ENCODE data around the gene AK8.

AK8 gene

DNA sequence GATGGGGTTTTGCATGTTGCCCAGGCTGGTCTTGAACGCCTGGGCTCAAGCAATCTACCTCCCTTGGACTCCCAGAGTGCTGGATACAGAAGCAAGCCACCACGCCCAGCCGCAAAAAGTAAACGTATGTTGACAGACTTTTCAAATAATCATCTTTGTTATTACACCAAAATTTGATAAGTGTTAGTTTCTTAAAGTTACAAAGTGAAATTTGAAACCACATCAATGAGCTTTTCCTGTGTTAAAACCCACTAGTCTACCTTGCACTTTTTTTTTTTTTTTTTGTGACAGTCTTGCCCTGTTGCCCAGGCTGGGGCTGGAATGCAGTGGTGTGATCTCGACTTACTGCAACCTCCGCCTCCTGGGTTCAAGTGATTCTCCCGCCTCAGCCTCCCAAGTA is 30.6 kb upstream of the AK8 start:
- Histone ChIP-seq H3K79me1 (ENCODE audit: low read length) (no peaks in the 10 kb centered on the region), H2AFZ (ENCODE audit: insufficient read depth, low read length, poor library complexity) (no peak overlapping the region), H3K18ac (ENCODE audit: low read length) (no peak overlapping the region), H3K23ac (ENCODE audit: low read length) (no peak overlapping the region), H2AK5ac (ENCODE audit: low read length) (no peak overlapping the region), H2BK12ac (ENCODE audit: low read length) (no peak overlapping the region), H3K4me3 (ENCODE audit: low read depth, low read length) (no peak overlapping the region), H3K4ac (ENCODE audit: low read depth, low read length) (no peak overlapping the region), H3K14ac (ENCODE audit: low read length) (no peak overlapping the region), H3K9me3 (ENCODE audit: insufficient read depth, low read depth, low read length) (no peaks in the 10 kb centered on the region), H3K36me3 (ENCODE audit: control insufficient read depth in 1 of 2, insufficient read depth in 2 of 2, low read length in 2 of 2) (peaks cover 21 to 42% of the 10 kb centered on the region in 2 experiments), H3K27ac (ENCODE audit: low read depth, low read length) (no peak overlapping the region), H4K8ac (ENCODE audit: low read depth, low read length) (no peak overlapping the region), H3K4me1 (ENCODE audit: control insufficient read depth in 1 of 2, insufficient read depth in 2 of 2, low read length in 2 of 2) (no peaks in the 10 kb centered on the region), H4K91ac (ENCODE audit: low read depth, low read length) (no peak overlapping the region), H2BK5ac (ENCODE audit: low read depth, low read length, poor library complexity) (no peak overlapping the region), H3K9ac (ENCODE audit: low read length) (no peak overlapping the region), H2BK120ac (ENCODE audit: insufficient read depth, low read length, poor library complexity) (no peak overlapping the region), H3K79me2 (ENCODE audit: control insufficient read depth, insufficient read depth, low read length, poor library complexity) (no peaks in the 10 kb centered on the region), H4K12ac (ENCODE audit: low read depth, low read length) (no peak overlapping the region), H3K4me2 (ENCODE audit: low read length) (no peak overlapping the region), H3K27me3 (ENCODE audit: insufficient read depth, low read length) (no peaks in the 10 kb centered on the region)
- WGBS (ENCODE audit: extremely low coverage, insufficient coverage, insufficient read length) = no CpG with 5 or more reads among the region's 7 CpGs
- DNase-seq = no peak

GRCh38 chr9:132905726-132906125 is 27.6 kb upstream of the AK8 start:
- Histone ChIP-seq H3K27ac (ENCODE audit: low read depth, low read length) (no peak overlapping the region), H3K36me3 (ENCODE audit: control insufficient read depth in 1 of 2, insufficient read depth in 2 of 2, low read length in 2 of 2) (peaks cover 29 to 48% of the 10 kb centered on the region in 2 experiments), H2AFZ (ENCODE audit: insufficient read depth, low read length, poor library complexity) (no peak overlapping the region), H3K79me1 (ENCODE audit: low read length) (no peaks in the 10 kb centered on the region), H3K9ac (ENCODE audit: low read length) (no peak overlapping the region), H3K18ac (ENCODE audit: low read length) (no peak overlapping the region), H2BK5ac (ENCODE audit: low read depth, low read length, poor library complexity) (no peak overlapping the region), H3K4me3 (ENCODE audit: low read depth, low read length) (no peak overlapping the region), H3K4me2 (ENCODE audit: low read length) (no peak overlapping the region), H3K4ac (ENCODE audit: low read depth, low read length) (no peak overlapping the region), H2BK12ac (ENCODE audit: low read length) (no peak overlapping the region), H2BK120ac (ENCODE audit: insufficient read depth, low read length, poor library complexity) (no peak overlapping the region), H4K8ac (ENCODE audit: low read depth, low read length) (no peak overlapping the region), H3K4me1 (ENCODE audit: control insufficient read depth in 1 of 2, insufficient read depth in 2 of 2, low read length in 2 of 2) (no peaks in the 10 kb centered on the region), H2AK5ac (ENCODE audit: low read length) (no peak overlapping the region), H3K9me3 (ENCODE audit: insufficient read depth, low read depth, low read length) (no peaks in the 10 kb centered on the region), H3K23ac (ENCODE audit: low read length) (no peak overlapping the region), H3K27me3 (ENCODE audit: insufficient read depth, low read length) (no peaks in the 10 kb centered on the region), H3K14ac (ENCODE audit: low read length) (no peak overlapping the region), H4K12ac (ENCODE audit: low read depth, low read length) (no peak overlapping the region), H4K91ac (ENCODE audit: low read depth, low read length) (no peak overlapping the region), H3K79me2 (ENCODE audit: control insufficient read depth, insufficient read depth, low read length, poor library complexity) (no peaks in the 10 kb centered on the region)
- peak; percentile 89 to 93 for DNase-seq
- WGBS (ENCODE audit: extremely low coverage, insufficient coverage, insufficient read length) = no CpG with 5 or more reads among the region's 12 CpGs

- H3K14ac ChIP-seq (ENCODE audit: low read length) = no peak overlapping the region
- H3K9ac ChIP-seq (ENCODE audit: low read length) = no peak overlapping the region
- no peak overlapping the region for H3K4ac ChIP-seq (ENCODE audit: low read depth, low read length)
- no peak overlapping the region for H2AK5ac ChIP-seq (ENCODE audit: low read length)
- H3K23ac ChIP-seq (ENCODE audit: low read length) = no peak overlapping the region
- no peaks in the 10 kb centered on the region for H3K4me1 ChIP-seq (ENCODE audit: control insufficient read depth in 1 of 2, insufficient read depth in 2 of 2, low read length in 2 of 2)
- H3K36me3 ChIP-seq (ENCODE audit: control insufficient read depth in 1 of 2, insufficient read depth in 2 of 2, low read length in 2 of 2) = peaks cover 33 to 53% of the 10 kb centered on the region in 2 experiments
- no peak overlapping the region for H4K91ac ChIP-seq (ENCODE audit: low read depth, low read length)
- no peaks in the 10 kb centered on the region for H3K79me1 ChIP-seq (ENCODE audit: low read length)
- H2BK5ac ChIP-seq (ENCODE audit: low read depth, low read length, poor library complexity) = no peak overlapping the region
- DNase-seq = no peak
- no peak overlapping the region for H3K27ac ChIP-seq (ENCODE audit: low read depth, low read length)
- no peak overlapping the region for H4K8ac ChIP-seq (ENCODE audit: low read depth, low read length)
- no peak overlapping the region for H3K4me2 ChIP-seq (ENCODE audit: low read length)
- no peaks in the 10 kb centered on the region for H3K9me3 ChIP-seq (ENCODE audit: insufficient read depth, low read depth, low read length)
- no peak overlapping the region for H3K18ac ChIP-seq (ENCODE audit: low read length)
- no peak overlapping the region for H2AFZ ChIP-seq (ENCODE audit: insufficient read depth, low read length, poor library complexity)
- H3K4me3 ChIP-seq (ENCODE audit: low read depth, low read length) = no peak overlapping the region
- no peak overlapping the region for H2BK12ac ChIP-seq (ENCODE audit: low read length)
- WGBS (ENCODE audit: extremely low coverage, insufficient coverage, insufficient read length) = no CpG with 5 or more reads among the region's 13 CpGs
- H2BK120ac ChIP-seq (ENCODE audit: insufficient read depth, low read length, poor library complexity) = no peak overlapping the region
- H3K79me2 ChIP-seq (ENCODE audit: control insufficient read depth, insufficient read depth, low read length, poor library complexity) = no peaks in the 10 kb centered on the region
- H3K27me3 ChIP-seq (ENCODE audit: insufficient read depth, low read length) = no peaks in the 10 kb centered on the region
- no peak overlapping the region for H4K12ac ChIP-seq (ENCODE audit: low read depth, low read length)
Observed at GRCh38 chr9:132903574-132904492, 25.7 kb upstream of the AK8 start.

DNA sequence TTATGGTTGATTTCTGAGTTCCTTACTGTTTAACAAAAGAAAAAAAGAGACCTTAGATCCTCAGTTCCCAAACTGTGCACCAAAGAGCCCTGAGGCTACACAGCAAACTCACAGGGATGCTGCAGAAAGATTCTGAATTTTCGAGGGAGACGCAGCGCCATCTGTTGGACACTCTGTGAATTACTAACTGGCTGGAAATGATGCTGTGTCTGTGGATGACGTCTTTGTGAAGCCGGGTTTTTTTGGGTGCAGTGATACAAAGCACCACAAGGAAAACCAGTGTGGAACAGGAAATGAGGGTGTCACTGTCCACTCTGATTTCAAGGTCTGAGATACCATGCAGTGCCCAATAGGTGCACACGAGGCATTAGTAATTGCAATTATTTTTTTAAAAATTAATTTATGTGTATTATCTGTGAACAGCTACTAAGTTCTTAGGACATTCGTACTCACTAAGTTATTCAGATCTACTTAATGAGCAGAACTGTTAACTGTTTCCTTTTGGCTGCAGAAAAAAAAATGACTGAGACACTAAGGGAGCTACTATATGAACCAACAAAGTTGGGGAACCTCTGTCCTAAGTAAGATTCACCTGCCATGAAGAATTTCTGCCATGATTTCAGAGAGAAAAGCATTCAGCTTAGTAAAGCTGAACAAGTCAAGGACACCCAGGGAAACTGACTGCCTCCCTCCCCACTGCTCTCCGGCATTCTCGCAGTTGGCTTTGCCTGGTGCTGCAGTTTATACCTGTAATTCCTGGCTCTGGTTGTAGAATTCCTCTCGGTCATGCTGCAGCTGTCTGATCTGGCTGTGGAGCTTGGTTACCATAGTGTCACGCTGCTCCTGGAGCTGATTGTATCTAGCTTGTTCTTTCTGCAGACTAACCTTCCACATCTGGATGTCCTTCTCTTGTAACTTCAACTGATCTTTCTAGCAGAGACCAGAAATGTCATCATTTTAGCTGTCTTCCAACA is 24.1 kb upstream of the AK8 start:
- no peak overlapping the region for H3K14ac ChIP-seq (ENCODE audit: low read length)
- no peak overlapping the region for H2AK5ac ChIP-seq (ENCODE audit: low read length)
- H3K27me3 ChIP-seq (ENCODE audit: insufficient read depth, low read length) = no peaks in the 10 kb centered on the region
- H2BK120ac ChIP-seq (ENCODE audit: insufficient read depth, low read length, poor library complexity) = no peak overlapping the region
- peak; percentile 79 to 96 for DNase-seq
- no peaks in the 10 kb centered on the region for H3K4me1 ChIP-seq (ENCODE audit: control insufficient read depth in 1 of 2, insufficient read depth in 2 of 2, low read length in 2 of 2)
- H3K23ac ChIP-seq (ENCODE audit: low read length) = no peak overlapping the region
- H4K8ac ChIP-seq (ENCODE audit: low read depth, low read length) = no peak overlapping the region
- no peak overlapping the region for H2BK12ac ChIP-seq (ENCODE audit: low read length)
- H3K9ac ChIP-seq (ENCODE audit: low read length) = no peak overlapping the region
- no peak overlapping the region for H3K4me2 ChIP-seq (ENCODE audit: low read length)
- H3K18ac ChIP-seq (ENCODE audit: low read length) = no peak overlapping the region
- H2AFZ ChIP-seq (ENCODE audit: insufficient read depth, low read length, poor library complexity) = no peak overlapping the region
- no peak overlapping the region for H3K4me3 ChIP-seq (ENCODE audit: low read depth, low read length)
- no peaks in the 10 kb centered on the region for H3K79me1 ChIP-seq (ENCODE audit: low read length)
- WGBS (ENCODE audit: extremely low coverage, insufficient coverage, insufficient read length) = no CpG with 5 or more reads among the region's 11 CpGs
- no peaks in the 10 kb centered on the region for H3K9me3 ChIP-seq (ENCODE audit: insufficient read depth, low read depth, low read length)
- H4K12ac ChIP-seq (ENCODE audit: low read depth, low read length) = no peak overlapping the region
- peaks cover 40 to 61% of the 10 kb centered on the region in 2 experiments for H3K36me3 ChIP-seq (ENCODE audit: control insufficient read depth in 1 of 2, insufficient read depth in 2 of 2, low read length in 2 of 2)
- no peaks in the 10 kb centered on the region for H3K79me2 ChIP-seq (ENCODE audit: control insufficient read depth, insufficient read depth, low read length, poor library complexity)
- H3K27ac ChIP-seq (ENCODE audit: low read depth, low read length) = no peak overlapping the region
- H4K91ac ChIP-seq (ENCODE audit: low read depth, low read length) = no peak overlapping the region
- no peak overlapping the region for H3K4ac ChIP-seq (ENCODE audit: low read depth, low read length)
- H2BK5ac ChIP-seq (ENCODE audit: low read depth, low read length, poor library complexity) = no peak overlapping the region
